Suppressor macrophage treated with lipopolysaccharide for 1 hour (primary cell): ENCODE data around the gene KRT73.

Source experiments
- DNase-seq, 3 donors: peaks; one replicate each; pipeline ENCODE4 v3.0.0-alpha.2; 2020 to 2022

Gene KRT73

DNA sequence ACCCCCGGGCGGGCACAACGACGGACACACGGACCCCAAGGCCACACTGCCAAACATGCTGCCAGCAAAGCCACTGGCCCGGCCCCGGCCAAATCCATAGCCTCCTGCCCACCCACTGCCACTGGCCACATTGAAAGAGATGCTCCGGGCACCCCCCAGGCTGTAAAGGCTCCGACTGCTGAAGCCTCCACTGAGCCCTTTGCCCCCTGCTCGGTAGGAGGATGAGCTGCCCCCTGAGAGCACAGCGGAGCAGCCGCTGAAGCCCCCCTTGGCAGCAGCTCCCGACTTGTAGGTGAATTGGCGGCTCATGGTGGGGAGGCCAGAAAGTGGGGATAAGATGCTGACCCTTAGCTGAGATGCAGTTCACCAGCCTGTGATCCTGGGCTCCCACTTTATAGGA is at the start of gene KRT73:
Gene KRT73, minus strand, starts transcription at position 344 of the 400 bp plus-strand sequence. Its CDS starts 35 bp downstream, at position 309.
- no peak for DNase-seq

DNA sequence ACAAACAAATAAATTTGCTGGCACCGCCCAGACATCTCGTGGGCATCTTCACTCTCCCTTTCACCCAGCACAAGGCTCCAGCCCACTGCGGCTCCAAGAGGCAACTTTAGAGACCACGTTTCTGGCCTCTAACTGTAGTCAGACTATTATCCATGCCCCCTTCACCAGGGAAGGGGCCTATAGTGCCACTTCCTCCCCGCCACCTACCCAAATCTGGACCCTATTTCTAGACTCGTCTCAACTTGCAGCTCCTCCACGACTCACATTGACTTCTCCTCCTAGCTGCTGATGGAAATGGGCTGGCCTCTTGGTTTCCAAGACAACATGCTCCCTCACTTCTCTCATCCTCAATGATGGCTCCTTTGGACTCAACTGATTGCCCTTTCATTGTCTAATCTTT is 49.6 kb upstream of the KRT73 start:
- DNase-seq: no peak

DNA sequence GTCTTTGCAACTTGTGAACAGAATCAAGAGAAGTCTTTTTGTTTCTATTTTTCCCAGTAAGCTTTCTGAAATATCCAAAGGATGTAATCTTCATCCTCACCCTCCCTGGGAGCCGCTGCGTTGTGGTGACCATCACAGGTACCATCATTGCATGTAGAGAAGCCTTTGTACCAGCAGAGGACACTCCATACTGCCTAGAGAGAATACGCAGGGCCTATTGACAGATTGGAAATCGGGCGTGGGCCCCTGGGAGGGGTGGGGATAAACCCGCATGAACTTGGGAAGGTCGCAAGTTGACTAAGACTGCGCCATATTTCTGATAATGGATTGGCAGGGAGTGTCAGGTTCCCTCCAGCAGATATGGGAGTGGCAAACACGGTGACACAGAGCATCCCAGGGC is 49.1 kb upstream of the KRT73 start:
- DNase-seq: no peak

DNA sequence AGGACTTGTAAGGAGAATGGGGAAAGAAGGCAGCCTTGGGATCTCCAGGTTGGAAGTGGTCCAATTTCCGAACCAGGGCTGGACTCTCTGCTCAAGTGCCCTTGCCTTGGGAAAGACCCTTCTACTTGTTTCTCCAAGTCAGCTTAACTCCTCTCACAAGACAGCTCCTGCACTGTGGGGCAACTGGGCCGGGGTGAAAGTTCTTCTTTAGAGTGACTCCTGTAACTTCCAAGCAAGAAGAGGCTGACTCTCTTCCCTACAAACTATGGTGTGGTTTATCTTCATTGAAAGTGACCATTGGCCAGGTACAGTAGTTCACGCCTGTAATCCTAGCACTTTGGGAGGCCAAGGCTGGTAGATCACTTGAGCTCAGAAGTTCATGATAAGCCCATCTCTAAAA is 48.1 kb upstream of the KRT73 start:
- DNase-seq: no peak

DNA sequence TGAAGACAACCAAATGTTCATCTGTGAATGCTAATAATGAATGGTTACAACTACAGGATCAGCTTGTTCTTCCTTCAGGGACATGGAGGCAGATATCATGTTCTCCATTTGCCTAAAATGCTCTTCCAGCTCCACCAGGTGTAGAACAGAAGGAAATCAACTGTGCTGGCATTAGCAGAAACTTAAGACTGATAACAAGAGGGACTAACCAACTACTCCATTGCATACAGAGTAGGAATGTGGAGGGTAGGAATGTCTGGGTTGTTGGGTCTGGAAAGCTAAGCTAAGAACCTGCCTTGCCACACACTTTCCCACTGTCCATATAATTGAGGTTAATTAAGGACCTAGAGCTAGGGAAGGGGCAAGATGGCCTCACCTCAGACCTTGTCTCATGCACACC is 45.1 kb upstream of the KRT73 start:
- no peak for DNase-seq

DNA sequence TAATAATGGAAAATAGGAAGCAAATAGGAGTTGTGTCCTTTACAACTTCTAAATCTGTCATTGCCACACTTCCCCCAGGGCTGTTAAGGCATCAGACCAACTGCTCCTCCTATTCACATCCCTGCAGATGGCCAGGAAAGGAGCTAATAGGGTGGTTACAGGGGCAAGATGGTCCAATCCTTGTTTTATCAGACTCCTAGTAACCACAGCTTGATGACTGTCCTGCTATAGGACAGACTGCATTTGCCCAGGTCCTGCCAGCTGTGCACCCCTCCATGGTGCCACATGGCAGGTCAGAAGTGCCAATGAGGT is 44.5 kb upstream of the KRT73 start:
- DNase-seq: no peak

DNA sequence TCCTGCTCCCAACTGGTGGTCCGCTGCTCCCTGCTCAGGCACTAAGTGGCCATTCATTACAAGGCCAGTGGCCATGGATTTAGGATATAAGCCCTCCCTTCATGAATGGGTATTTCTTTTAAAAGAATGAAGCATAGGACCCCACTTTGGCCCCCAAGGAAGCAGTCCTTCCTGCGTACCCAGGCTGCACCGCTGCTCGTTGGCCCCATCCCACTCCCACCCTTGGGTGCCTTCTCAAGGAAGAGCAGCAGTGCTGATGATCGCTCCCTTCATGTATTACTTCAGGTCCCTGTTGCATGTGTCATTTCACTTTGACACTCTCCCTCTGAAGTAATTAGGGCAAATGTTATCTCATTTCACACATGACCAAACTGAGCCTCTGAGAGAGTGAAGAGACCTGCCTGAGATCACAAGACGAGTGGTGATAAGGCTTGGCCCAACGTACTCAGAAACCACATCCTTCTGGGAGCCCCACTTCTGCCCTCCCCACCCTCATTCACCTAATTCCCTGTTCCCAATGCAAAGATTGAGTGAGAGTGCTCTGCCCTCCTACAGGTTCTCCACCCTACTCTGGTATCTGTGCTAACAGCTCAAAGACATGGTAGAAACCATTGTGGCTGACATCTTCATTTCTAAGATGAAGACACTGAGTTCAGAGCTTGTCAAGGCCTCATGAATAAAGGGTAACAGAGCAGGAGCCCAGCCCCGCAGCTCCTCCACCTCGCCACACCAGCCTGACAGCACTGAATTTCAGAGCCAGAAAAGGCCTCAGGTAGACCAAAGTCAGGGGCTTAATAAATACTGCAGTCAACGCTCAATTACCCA is 43.9 kb upstream of the KRT73 start:
- no peak for DNase-seq

DNA sequence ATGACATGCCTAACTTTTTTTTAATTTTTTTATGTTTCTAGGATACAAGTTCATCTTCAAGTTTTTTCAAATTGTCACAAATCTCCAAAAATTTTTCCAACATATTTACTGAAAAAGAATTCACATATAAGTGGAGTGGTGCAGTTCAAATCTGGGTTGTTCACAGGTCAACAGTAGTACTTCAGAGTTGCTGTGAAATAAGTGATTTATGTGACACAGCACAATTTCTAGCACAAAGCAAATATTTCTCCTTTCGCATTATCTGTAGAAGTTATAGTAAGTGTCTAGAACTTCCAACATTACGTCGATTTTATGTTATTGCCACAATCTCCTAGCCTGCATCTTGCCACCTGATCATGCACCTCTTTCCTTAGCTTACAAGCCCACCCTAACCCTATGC is 43.3 kb upstream of the KRT73 start:
- no peak for DNase-seq

DNA sequence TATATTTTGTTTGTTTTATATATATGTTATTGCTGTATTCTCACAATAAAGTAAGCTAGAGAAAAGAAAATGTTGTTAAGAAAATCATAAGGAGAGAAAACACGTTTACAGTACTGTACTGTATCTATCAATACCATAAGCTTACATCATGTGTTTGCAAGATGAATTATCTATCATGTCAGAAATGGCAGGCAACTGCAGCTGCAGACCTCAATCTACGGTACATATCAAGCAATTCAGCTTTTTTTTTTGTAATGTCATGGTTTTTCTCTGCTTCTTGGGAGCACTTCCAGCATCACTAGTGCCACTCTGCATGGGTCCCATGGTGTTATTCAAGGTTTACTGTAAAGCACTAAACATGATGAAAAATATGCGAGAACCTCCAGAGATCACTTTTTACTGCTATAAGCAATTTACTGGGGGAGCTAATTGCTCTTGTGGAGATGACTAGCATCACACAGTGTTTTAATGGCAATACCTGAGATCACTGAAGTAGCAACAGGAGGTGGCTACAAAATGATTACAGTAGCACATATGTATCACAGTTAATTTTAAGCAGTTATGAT is 42.7 kb upstream of the KRT73 start:
- no peak for DNase-seq

DNA sequence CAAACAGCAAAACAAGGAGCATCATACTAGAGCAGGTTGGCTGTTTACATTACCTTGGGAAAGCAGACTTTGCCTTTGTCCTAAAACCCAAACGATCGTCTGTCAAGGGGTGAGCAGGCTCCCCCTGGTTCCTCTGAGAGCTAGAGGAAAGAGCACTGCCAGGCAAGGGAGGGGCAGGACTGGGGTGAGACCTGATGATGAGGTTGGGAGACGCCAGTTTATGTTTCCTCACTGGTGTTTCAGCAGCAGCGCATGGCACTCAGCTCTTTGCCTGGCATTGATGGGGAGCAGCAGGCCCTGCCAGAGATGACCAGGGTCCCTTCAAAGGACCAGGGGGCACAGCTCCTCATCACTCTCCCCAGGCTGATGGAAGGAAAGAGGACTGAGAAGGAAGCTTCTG is 41.6 kb upstream of the KRT73 start:
- no peak for DNase-seq

DNA sequence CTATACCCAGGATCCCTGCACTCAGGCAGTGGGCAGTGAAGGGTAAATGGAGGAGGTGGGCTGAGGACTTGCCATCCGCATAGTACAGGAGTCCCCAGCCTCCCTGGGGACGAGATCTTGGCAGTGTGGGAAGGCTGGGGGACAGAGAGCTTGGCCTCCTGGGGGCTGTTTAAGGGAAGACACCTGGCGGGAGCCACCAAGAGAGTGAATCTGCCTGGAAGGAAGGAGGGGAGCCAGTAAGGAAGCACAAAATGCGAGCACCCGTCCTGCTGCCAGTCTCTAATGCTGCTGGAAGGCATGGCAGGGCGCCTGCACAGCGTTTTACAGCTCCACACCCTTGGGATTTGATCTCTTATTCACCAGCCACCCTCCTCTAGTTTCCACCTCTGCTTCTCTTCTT is 41.0 kb upstream of the KRT73 start:
- no peak for DNase-seq

DNA sequence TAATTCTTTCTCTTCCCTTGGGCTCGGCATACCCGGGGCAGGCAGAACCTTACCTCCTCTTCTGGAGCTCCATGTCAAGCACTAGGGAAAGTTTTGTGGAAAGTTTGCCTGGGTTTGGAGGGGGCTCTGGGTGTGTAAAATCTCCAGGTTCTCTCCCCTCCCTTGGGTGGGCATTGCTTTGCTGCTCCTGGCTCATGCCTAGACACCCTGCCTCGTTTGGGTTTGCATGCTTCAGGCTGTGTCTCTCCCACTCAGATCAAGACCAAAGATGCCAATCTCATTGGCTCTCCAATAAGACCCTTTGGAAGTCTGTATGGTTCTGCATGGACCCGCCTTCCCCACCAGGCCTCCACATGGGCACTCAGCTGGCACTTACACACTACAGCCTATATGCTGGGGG is 39.8 kb upstream of the KRT73 start:
- DNase-seq: no peak

DNA sequence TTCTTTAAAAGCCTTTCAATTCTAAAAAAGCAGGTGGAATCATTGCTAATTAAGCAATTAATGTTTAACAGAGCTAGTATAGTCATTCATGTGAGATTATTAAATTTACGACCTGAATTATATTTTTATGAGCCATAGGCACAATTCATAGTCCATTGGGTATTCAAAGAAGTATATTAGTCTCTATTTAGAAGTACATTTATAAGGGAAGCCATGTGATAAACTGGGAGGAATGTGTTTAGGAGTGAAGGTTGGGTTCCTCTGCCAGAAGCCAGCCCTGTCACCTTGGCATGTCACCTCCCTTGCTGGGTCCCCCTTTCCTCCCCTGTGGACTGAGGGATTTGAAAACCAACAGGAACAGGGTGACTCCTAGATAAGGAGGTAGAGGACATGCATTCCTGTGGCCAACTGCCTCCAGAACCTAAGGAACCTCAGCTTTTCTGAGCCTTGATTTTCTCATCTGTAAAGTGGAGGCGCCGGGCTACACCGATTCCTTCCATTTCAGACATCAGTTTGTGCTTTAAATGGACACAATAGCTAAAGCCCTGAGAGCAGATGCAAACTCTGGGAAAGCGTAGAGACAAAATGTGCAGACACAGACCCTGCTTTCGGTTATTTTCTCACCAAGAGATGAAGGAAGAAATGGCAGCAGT is 39.0 kb upstream of the KRT73 start:
- no peak for DNase-seq

DNA sequence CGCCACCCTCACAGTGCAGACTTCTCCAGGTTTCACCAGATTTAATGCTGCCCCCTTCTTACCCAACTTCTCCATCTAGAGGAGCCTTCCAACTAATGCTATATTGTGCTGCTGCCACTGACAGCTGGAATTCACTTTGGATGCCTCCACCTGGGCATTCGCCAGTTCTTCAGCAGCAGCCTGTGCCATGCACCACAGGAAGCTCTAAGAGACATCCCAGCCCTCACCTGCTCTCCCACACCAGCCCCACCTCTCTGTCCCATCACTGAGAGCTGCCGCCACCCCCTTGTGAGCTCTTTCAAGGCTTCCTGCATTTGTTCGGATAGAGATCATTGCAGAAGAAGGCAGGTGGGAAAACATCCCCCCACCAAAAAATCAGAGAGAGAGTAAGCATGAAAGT is 38.3 kb upstream of the KRT73 start:
- DNase-seq: no peak

DNA sequence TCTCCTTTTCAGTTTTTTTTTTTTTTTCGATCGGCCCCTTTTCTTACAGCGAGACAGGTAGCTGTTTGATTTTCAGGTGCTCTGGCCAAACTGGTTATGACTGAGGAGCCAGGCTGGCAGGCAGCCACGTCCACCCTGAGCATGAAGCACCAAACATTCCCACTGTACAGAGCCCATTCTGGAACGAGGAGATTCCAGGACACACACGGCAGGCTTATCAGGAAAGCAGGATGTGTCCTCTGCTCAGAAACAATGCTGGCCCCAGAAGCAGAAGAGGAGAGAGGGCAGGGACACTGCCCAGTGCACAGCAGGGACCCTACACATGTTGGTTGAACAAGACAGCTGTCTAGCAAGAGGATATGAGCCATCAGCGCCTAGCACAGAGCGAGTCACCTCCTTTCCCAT is 37.4 kb upstream of the KRT73 start:
- DNase-seq: no peak

DNA sequence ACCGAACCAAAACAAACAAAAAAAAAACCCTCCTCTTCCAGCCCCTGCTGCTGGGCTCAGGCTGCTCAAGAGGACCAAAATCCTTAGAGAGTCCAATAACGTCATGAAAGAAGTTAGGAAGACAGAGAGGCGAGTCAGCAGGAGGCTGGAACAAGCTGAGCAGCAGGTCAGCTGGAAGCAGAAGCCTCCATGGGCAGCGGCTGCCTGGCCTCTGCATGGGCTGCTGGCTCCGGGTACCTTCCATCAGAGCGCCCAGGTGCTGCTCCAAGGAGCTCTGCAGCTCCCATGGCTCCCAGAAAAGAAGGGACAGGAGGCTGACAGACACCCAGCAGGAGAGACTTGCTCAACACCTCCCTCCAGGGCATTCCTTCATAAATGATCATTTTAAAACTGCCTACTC is 36.9 kb upstream of the KRT73 start:
- DNase-seq: no peak

DNA sequence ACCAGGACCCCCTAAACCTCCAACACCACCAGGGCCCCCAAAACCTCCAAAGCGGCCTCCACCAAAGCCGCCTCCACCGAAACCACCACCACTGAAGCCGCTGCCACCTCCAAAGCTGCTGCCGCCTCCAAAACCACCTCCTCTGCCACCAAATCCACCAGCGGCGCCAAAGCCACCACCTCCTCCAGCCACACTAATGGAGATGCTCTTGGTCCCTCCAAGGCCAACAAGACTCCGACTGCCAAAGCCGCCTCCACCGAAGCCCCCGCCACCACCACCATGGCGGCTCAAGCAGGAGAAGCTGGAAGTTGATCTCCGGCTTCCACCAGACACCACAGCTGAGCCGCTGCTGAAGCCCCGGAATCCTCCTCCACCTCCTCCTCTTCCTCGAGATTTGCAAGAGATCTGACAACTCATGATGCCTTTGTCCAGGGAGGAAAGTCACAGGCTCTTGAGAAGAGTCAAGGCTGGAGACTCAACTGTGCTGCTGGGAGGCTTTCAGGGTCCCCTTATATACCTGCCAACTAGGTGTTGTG is 33.4 kb upstream of the KRT73 start, which contains the start of gene KRT2:
Gene KRT2, minus strand, starts transcription at position 486 of the 536 bp plus-strand sequence. Its CDS starts 69 bp downstream, at position 417.
- DNase-seq: no peak

DNA sequence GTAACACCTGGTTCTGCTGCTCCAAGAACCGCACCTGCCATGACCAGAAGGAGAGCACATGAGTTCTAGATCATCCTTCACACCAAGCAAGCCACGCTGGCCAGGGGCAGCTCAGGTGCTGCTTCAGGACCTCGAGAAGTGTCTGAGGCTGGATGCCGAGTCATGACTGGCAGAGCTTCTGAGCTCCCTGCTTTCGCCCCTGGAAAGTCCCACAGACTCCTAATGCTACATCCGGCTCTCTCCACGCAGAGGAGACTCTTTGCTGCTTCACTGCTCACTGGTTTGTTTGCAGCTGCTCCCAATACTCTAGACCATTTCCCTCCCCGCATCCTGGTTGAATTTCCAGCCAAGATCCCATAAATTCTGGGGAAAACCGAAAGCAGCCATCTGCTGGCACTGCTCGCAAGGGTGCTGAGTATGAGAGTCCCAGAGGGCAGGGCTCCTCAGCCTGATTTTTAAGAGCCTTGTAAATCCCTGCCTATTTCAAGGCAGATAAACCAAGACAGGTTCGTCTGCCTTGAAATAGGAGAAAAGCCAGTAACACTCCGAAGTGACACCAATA is 32.2 kb upstream of the KRT73 start:
- DNase-seq: no peak

DNA sequence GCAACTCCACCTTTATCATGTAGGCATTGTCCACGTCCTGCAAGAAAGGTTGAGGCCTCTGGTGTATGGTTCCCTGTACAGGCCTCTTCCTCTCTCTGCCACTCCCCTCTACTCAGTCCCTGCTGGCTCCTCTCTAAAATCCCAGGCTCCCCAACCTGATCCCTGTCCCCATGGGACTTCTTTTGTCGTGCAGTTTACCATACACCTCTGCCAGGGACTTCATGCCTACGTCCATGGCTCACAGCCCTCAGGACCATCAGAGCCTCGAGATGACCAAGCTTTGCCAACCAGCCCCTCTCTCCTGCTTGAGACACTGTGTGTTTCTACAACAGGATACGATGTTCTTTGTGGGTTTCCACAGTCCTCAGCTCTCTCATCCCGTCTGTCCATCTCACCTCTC is 30.7 kb upstream of the KRT73 start:
- DNase-seq: no peak

DNA sequence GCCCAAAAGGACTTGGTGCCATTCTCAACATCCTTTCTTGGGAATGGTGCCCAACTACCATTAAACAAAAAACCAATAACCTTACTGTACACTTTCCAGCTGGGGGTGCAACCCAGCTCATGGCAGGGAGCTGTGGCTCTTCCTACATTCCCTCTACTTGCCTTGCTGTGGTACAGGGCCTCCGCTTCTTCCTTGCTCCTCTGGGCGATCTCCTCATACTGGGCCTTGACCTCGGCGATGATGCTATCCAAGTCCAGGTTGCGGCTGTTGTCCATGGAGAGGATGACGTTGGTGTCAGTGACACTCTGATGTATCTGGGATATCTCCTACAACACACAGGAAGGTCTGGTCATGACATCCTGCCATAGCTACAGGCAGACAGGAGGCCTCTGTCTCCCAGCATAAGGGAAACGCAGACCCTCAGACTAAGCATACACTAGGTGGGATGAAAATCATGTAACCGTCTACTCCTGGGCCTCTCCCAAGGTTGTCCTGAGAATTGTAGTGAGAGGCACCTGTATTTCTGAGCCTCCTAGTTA is 29.7 kb upstream of the KRT73 start:
- DNase-seq: no peak

DNA sequence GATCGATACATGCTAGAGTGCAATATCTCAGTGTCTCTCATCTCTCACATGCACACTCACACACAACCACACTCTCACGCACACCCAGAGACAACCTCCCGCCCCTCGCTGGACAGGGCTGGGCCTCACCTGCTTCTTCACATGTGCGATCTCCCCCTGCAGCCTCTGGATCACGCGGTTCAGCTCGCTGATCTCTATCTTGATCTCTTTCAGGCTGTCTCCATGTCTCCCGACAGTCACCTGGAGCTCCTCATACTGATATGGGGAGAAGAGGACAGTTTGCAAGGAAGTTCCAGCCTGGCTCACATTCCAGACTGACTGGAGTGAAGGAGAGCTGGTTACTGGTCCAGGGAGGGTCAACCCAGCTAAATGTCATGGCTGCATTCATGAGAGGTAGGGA is 29.2 kb upstream of the KRT73 start:
- DNase-seq: no peak

DNA sequence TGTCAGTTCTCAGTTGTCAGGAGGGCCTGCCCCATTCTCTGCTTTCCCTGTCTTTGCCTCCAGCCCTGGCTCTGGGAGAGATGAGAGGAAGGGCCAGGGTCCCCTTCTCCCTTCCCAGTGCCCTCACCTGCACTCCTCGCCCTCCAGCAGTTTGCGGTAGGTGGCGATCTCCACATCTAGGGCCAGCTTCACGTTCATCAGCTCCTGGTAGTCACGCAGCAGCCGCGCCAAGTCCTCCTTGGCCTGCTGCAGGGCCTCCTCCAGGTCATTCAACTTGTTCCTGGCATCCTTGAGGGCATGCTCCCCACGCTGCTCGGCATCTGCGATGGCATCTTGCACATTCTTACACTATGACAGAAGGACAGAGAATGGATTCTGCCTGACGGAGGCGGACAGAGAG is 28.3 kb upstream of the KRT73 start:
- no peak for DNase-seq

DNA sequence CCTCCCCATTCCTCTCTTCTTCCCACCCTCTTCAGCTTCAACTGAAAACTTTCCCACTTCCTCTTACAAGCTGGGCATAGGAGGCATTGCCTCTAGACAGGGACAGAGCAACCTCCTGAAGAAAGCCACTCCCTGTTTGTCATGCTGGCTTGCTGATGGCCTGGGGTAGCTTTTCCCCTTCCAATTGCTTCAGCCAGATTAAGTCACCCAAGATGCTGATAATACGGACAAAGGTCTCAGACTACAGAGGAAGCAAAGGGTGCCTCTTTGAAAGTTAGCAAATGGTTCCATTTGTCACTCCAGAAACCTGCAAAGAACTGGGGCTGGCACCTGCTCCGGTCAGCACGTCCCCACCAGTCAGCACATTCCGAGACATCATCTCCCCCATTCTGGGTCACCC is 27.6 kb upstream of the KRT73 start:
- peak; percentile 64 to 73 (median 69) for DNase-seq
